T-helper 2 cell (primary cell): ENCODE measurements around the gene COL9A2.
"Not testable (repeated sequence)": the region's sequence is repeated elsewhere in the genome, so short reads cannot be mapped to it uniquely, and the experiment has no call there.

ENCODE experiments used
- DNase-seq, 5 experiments: peaks; one replicate each; pipeline versions ENCODE4 v3.0.0 to v3.0.0-alpha.2; 2012 to 2022
- total RNA-seq, 2 donors: gene quantifications; one replicate each; lab custom pipeline; 2026; lab: John Stamatoyannopoulos, UW

COL9A2 gene
- total RNA-seq = 4.4 to 5.6 reads per million in 2 donors

GRCh38 chr1:40316595-40317393, at the start of gene COL9A2:
COL9A2 (minus strand) TSS chr1:40317286; CDS start chr1:40317197, 89 bp downstream.
- peak in 4 of 5 experiments; percentile 35 to 59 (median 58) for DNase-seq

GRCh38 chr1:40363721-40364120, 46.6 kb upstream of the COL9A2 start:
- no peak for DNase-seq

- no peak for DNase-seq
Measured at GRCh38 chr1:40362699-40363098, 45.6 kb upstream of the COL9A2 start.

GRCh38 chr1:40362199-40362598, 45.1 kb upstream of the COL9A2 start:
- no peak for DNase-seq

GRCh38 chr1:40361637-40362036, 44.6 kb upstream of the COL9A2 start:
- DNase-seq = no peak

- no peak for DNase-seq
Measured at GRCh38 chr1:40361201-40361600, 44.1 kb upstream of the COL9A2 start.

GRCh38 chr1:40360631-40361030, 43.5 kb upstream of the COL9A2 start:
- no peak for DNase-seq

- no peak for DNase-seq
Measured at GRCh38 chr1:40357625-40358024, 40.5 kb upstream of the COL9A2 start.

GRCh38 chr1:40353082-40353481, 36.0 kb upstream of the COL9A2 start:
- DNase-seq = no peak

- DNase-seq = no peak
Measured at GRCh38 chr1:40352126-40352525, 35.0 kb upstream of the COL9A2 start.

GRCh38 chr1:40351124-40351523, 34.0 kb upstream of the COL9A2 start:
- DNase-seq = no peak

GRCh38 chr1:40350391-40350790, 33.3 kb upstream of the COL9A2 start:
- no peak for DNase-seq

GRCh38 chr1:40344597-40344996, 27.5 kb upstream of the COL9A2 start:
- DNase-seq = peak in 1 of 5 experiments; percentile 54

GRCh38 chr1:40342381-40342717, 25.3 kb upstream of the COL9A2 start:
- not testable (repeated sequence) for DNase-seq

GRCh38 chr1:40341491-40342380, 24.6 kb upstream of the COL9A2 start:
- DNase-seq = peak in 1 of 5 experiments; percentile 57

- DNase-seq = no peak
Measured at GRCh38 chr1:40339420-40340323, 22.6 kb upstream of the COL9A2 start.

- peak; percentile 71 to 88 (median 79) for DNase-seq
Measured at GRCh38 chr1:40338745-40339419, 21.8 kb upstream of the COL9A2 start.

GRCh38 chr1:40337443-40337842, 20.4 kb upstream of the COL9A2 start:
- no peak for DNase-seq

GRCh38 chr1:40332695-40333094, 15.6 kb upstream of the COL9A2 start:
- no peak for DNase-seq

GRCh38 chr1:40331403-40331802, 14.3 kb upstream of the COL9A2 start:
- DNase-seq = not testable (repeated sequence)

- peak in 1 of 5 experiments; percentile 48 for DNase-seq
Measured at GRCh38 chr1:40318970-40319621, 2.0 kb upstream of the COL9A2 start.
